Lung (tissue), 12 donors: ENCODE measurements around the gene ECM1. TPM values are rescaled to one million over a fixed set of nuclear protein-coding genes. Genes with fewer than 3 reads are reported as not detected.

Experiments
- ATAC-seq: fragments of 200-7000 bp; cut with Tn5 transposase; one replicate; pipeline ENCODE4 v1.9.1; 2020; ENCODE audit warnings: moderate number of reproducible peaks; ENCODE audit not compliant: insufficient read depth, low FRiP score
- DNase-seq, 3 donors: peaks; one replicate each; pipeline ENCODE4 v3.0.0-alpha.2; 2013 to 2017
- H3K27ac ChIP-seq, 2 donors: one replicate each; pipeline ENCODE4 v1.5.1; 2013; ENCODE audit warnings: mild to moderate bottlenecking in 2 of 2, moderate library complexity in 2 of 2, control low read depth in 1 of 2, inconsistent platforms in 1 of 2, low read depth in 1 of 2, low read length in 1 of 2
- H3K27me3 ChIP-seq, 3 donors: one replicate each; pipeline ENCODE4 v1.5.1; 2013; ENCODE audit warnings: low read length in 2 of 3; ENCODE audit not compliant: control insufficient read depth in 3 of 3, insufficient read depth in 3 of 3
- H3K36me3 ChIP-seq, 4 donors: one replicate each; pipeline ENCODE4 v1.5.1; 2013; ENCODE audit warnings: low read length in 4 of 4, mild to moderate bottlenecking in 1 of 4, moderate library complexity in 1 of 4; ENCODE audit not compliant: control insufficient read depth in 4 of 4, insufficient read depth in 4 of 4
- H3K4me1 ChIP-seq, 5 donors: one replicate each; pipeline ENCODE4 v1.5.1; 2013; ENCODE audit warnings: low read length in 5 of 5, mild to moderate bottlenecking in 2 of 5, moderate library complexity in 1 of 5; ENCODE audit not compliant: control insufficient read depth in 5 of 5, insufficient read depth in 5 of 5
- H3K4me3 ChIP-seq: one replicate; pipeline ENCODE4 v1.5.1; 2013; ENCODE audit warnings: mild to moderate bottlenecking, control low read depth, moderate library complexity
- H3K9ac ChIP-seq, 2 donors: one replicate each; pipeline ENCODE4 v1.5.1; 2013; ENCODE audit warnings: low read length in 2 of 2, control low read depth in 1 of 2; ENCODE audit not compliant: insufficient read depth in 1 of 2
- H3K9me3 ChIP-seq, 4 donors: one replicate each; pipeline ENCODE4 v1.5.1; 2013; ENCODE audit warnings: low read length in 3 of 4, mild to moderate bottlenecking in 1 of 4, moderate library complexity in 1 of 4; ENCODE audit not compliant: control insufficient read depth in 4 of 4, insufficient read depth in 3 of 4
- WGBS, 2 donors: extraction: QIAGEN DNeasy Blood & Tissue Kit; methylation state at CpG; one replicate each; pipeline ENCODE4 v1.1.7; 2013; 5-methylcytosine and 5-hydroxymethylcytosine counted together
- polyA plus RNA-seq, 2 donors: library from polyadenylated mRNA; stranded (reverse); fragments of 200-250 nt; gene quantifications; one replicate each; pipeline ENCODE4 v1.2.1, GENCODE V29; 2013
- total RNA-seq, 2 donors: library from RNA; depleted of rRNA in 1 of 2; stranded (reverse); fragments of >200 nt in 1 of 2; gene quantifications; one replicate each; pipeline ENCODE4 v1.2.1, GENCODE V29; 2014 to 2021
- TF ChIP-seq, protein P1 (sequence below): IDR thresholded peaks from 2 replicates; pipeline ENCODE4 v1.5.1; 2012; ENCODE audit warnings: mild to moderate bottlenecking; ENCODE audit errors: control extremely low read depth, extremely low read depth
- donor health status: control.
- donor health status: control.
- donor health status: Bipolar disorder and iron deficiency.
- donor health status: healthy.
- donor health status: DM: yes; HTN: yes; CAD: no.

Gene ECM1
- total and polyA plus RNA-seq, 4 donors = 1.2 to 20.0 (median 10.7) TPM

DNA sequence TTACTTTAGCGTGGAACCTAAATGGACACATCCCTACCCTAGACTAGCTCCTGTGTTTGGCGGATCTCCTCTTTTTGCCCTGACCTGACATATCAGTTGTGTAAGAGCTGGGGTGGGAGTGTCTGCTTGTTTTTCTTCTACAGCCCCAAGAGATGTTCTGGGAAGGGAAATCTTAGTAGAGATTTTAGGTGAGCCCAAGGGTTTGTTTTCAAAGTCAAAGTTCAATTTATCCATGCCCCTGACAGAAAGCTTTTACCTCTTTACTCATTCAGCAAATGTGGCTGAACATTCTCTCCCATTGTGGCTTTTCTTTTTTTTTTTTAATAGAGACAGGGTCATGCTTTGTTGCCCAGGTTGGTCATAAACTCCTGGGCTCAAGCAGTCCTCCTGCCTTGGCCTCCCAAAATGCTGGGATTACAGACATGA is 28.0 kb upstream of the ECM1 start:
- Histone ChIP-seq H3K4me1 (peaks cover 0 to 8% (median 3%) of the 10 kb centered on the region in 5 donors), H3K27ac (no peak overlapping the region), H3K27me3 (no peaks in the 10 kb centered on the region), H3K4me3 (no peak overlapping the region), H3K9me3 (no peaks in the 10 kb centered on the region), H3K36me3 (no peaks in the 10 kb centered on the region), H3K9ac (no peak overlapping the region)
- WGBS, 2 donors = 60 to 74% methylated on average over 2 of the region's 2 CpGs
- TF ChIP-seq, protein P1, sequence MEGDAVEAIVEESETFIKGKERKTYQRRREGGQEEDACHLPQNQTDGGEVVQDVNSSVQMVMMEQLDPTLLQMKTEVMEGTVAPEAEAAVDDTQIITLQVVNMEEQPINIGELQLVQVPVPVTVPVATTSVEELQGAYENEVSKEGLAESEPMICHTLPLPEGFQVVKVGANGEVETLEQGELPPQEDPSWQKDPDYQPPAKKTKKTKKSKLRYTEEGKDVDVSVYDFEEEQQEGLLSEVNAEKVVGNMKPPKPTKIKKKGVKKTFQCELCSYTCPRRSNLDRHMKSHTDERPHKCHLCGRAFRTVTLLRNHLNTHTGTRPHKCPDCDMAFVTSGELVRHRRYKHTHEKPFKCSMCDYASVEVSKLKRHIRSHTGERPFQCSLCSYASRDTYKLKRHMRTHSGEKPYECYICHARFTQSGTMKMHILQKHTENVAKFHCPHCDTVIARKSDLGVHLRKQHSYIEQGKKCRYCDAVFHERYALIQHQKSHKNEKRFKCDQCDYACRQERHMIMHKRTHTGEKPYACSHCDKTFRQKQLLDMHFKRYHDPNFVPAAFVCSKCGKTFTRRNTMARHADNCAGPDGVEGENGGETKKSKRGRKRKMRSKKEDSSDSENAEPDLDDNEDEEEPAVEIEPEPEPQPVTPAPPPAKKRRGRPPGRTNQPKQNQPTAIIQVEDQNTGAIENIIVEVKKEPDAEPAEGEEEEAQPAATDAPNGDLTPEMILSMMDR = no peak
- DNase-seq = no peak
- ATAC-seq = no peak

DNA sequence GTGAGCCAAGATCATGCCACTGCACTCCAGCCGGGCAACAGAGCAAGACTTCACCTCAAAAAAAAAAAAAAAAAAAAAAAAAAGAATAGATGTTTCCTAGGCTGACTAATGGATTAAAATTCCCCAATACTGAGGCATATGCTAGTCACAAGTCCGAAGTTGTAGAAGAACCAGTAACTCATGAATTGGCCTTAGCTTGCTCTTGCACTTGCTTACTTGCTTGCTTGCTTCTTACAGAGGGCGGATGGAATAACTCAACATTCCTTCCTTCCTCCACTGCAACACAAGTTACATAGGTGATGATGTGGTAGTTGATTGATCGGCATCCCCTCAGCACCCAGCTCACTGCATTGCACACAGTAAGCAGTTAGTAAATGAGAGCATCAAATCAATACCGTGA is 23.5 kb upstream of the ECM1 start:
- H3K36me3 ChIP-seq = peaks cover 0 to 2% (median 0%) of the 10 kb centered on the region in 4 donors
- DNase-seq (no peak), ATAC-seq (no peak)
- H3K9ac ChIP-seq = no peak overlapping the region
- no peak overlapping the region for H3K27ac ChIP-seq
- TF ChIP-seq, protein P1 = no peak
- WGBS, 2 donors = 85 to 89% methylated on average over 5 of the region's 5 CpGs
- no peak overlapping the region for H3K4me3 ChIP-seq
- H3K27me3 ChIP-seq = no peaks in the 10 kb centered on the region
- peaks cover 0 to 8% (median 5%) of the 10 kb centered on the region in 5 donors for H3K4me1 ChIP-seq
- no peaks in the 10 kb centered on the region for H3K9me3 ChIP-seq

GRCh38 chr1:150484861-150485260 is 23.0 kb upstream of the ECM1 start:
- TF ChIP-seq, protein P1 = no peak
- no peak overlapping the region for H3K9ac ChIP-seq
- no peaks in the 10 kb centered on the region for H3K9me3 ChIP-seq
- no peak for ATAC-seq
- H3K36me3 ChIP-seq = peaks cover 0 to 2% (median 0%) of the 10 kb centered on the region in 4 donors
- H3K27me3 ChIP-seq = no peaks in the 10 kb centered on the region
- 26 to 39% methylated on average over 2 of the region's 2 CpGs for WGBS, 2 donors
- H3K4me3 ChIP-seq = no peak overlapping the region
- peaks cover 0 to 8% (median 5%) of the 10 kb centered on the region in 5 donors for H3K4me1 ChIP-seq
- no peak overlapping the region for H3K27ac ChIP-seq
- DNase-seq = no peak
